Esophagus squamous epithelium (tissue), 4 donors: ENCODE data around the gene ARID3B.

Experiments
- CTCF ChIP-seq, 6 experiments: fragments of 450-650 bp in 4 of 6; fragments of 200-600 bp in 2 of 6; sonication (generic) in 2 of 6; IDR thresholded peaks; one replicate each; pipeline ENCODE4 v1.5.1; 2016 to 2019; ENCODE audit warnings: antibody characterized with exemption in 6 of 6, mild to moderate bottlenecking in 4 of 6, moderate library complexity in 4 of 6
- POLR2A ChIP-seq, 4 donors: fragments of 450-650 bp; IDR thresholded peaks; one replicate each; pipeline ENCODE4 v1.6.1; 2017; ENCODE audit warnings: antibody characterized with exemption in 4 of 4, mild to moderate bottlenecking in 4 of 4, moderate library complexity in 3 of 4

- TF ChIP-seq CTCF (IDR thresholded peaks at IDR 0.05) (no peak), POLR2A (IDR thresholded peaks at IDR 0.05) (peak in 3 of 4 donors; percentile 40 to 87 (median 87))
These were observed 74.7 kb downstream of the ARID3B start, which contains the start of gene CLK3 for GRCh38 chr15:74615508-74616365.
